NT2/D1 (cell line): ENCODE data around the gene SRD5A2.

Source experiments
- YY1 ChIP-seq: IDR thresholded peaks from 2 replicates; pipeline ENCODE4 v1.6.1; 2011; ENCODE audit not compliant: insufficient read length, insufficient read depth
- ZNF274 ChIP-seq: IDR thresholded peaks from 2 replicates; pipeline ENCODE4 v1.6.1; 2011; ENCODE audit warnings: mild to moderate bottlenecking, low read depth, low read length

- TF ChIP-seq ZNF274 (no peak), YY1 (no peak)
These were observed 51.9 kb downstream of the SRD5A2 start for GRCh38 chr2:31528823-31529222.
